Measurements from ENCODE around the gene GPR4. TPM values are rescaled to one million over a fixed set of nuclear protein-coding genes. Genes with fewer than 3 reads are reported as not detected.

The GPR4 gene
- total RNA-seq, 1 donor from 2014 or later = not detected

GRCh38 chr19:45600340-45600885, 1.6 kb downstream of the GPR4 start:
- ATAC-seq (ENCODE audit: low read depth) = no peak
- H3K9me3 Mint-ChIP-seq = no peaks in the 10 kb centered on the region
- H3K36me3 Mint-ChIP-seq (ENCODE audit: low read depth) = no peaks in the 10 kb centered on the region
- no peak for DNase-seq
- H3K27ac Mint-ChIP-seq = no peak overlapping the region
- peaks cover 32% of the 10 kb centered on the region for H3K4me1 Mint-ChIP-seq
- no peak for TF ChIP-seq CTCF (IDR thresholded peaks at IDR 0.05)
- ChIA-PET POLR2A (no interaction called here), CTCF (no interaction called here)
- intact Hi-C loops (cut with micrococcal nuclease) = no loop called here
- H3K4me3 Mint-ChIP-seq = no peak overlapping the region
- peaks cover 68% of the 10 kb centered on the region for H3K27me3 Mint-ChIP-seq

- POLR2A ChIA-PET = interaction anchor here (1.0 kb wide), 1 partner anchor 43 kb away, joined by 3 read pairs; no protein-coding TSS in a partner anchor
- CTCF ChIA-PET = interaction anchor here (1.0 to 1.4 kb wide), 2 partner anchors 42 to 43 kb away, joined by 4 to 7 read pairs; no protein-coding TSS in a partner anchor
- TF ChIP-seq CTCF (IDR thresholded peaks at IDR 0.05) = no peak
- Mint-ChIP-seq H3K27me3 (peaks cover 72% of the 10 kb centered on the region), H3K4me1 (peaks cover 32% of the 10 kb centered on the region), H3K27ac (no peak overlapping the region), H3K36me3 (ENCODE audit: low read depth) (no peaks in the 10 kb centered on the region), H3K9me3 (no peaks in the 10 kb centered on the region), H3K4me3 (no peak overlapping the region)
- DNase-seq (no peak), ATAC-seq (ENCODE audit: low read depth) (no peak)
- intact Hi-C loops (cut with micrococcal nuclease) = no loop called here
These were observed 2.7 kb downstream of the GPR4 start for GRCh38 chr19:45599286-45599685.

GRCh38 chr19:45598267-45599001, 3.6 kb downstream of the GPR4 start:
- H3K4me3 Mint-ChIP-seq = peak overlapping the region; percentile 45
- no peak overlapping the region for H3K27ac Mint-ChIP-seq

GRCh38 chr19:45597425-45598111, 4.4 kb downstream of the GPR4 start:
- no peaks in the 10 kb centered on the region for H3K36me3 Mint-ChIP-seq (ENCODE audit: low read depth)
- TF ChIP-seq CTCF (IDR thresholded peaks at IDR 0.05) = no peak
- no peak for ATAC-seq (ENCODE audit: low read depth)
- ChIA-PET CTCF (no interaction called here), POLR2A (no interaction called here)
- peaks cover 31% of the 10 kb centered on the region for H3K4me1 Mint-ChIP-seq
- H3K9me3 Mint-ChIP-seq = no peaks in the 10 kb centered on the region
- intact Hi-C loops (cut with micrococcal nuclease) = no loop called here
- H3K27ac Mint-ChIP-seq = no peak overlapping the region
- H3K4me3 Mint-ChIP-seq = no peak overlapping the region
- no peak for DNase-seq
- peaks cover 68% of the 10 kb centered on the region for H3K27me3 Mint-ChIP-seq

More at GRCh38 chr19:45598267-45599001, 3.6 kb downstream of the GPR4 start:
- Mint-ChIP-seq H3K9me3 (no peaks in the 10 kb centered on the region), H3K4me1 (peaks cover 32% of the 10 kb centered on the region), H3K36me3 (ENCODE audit: low read depth) (no peaks in the 10 kb centered on the region), H3K27me3 (peaks cover 74% of the 10 kb centered on the region)
- TF ChIP-seq CTCF (IDR thresholded peaks at IDR 0.05) = no peak
- DNase-seq (no peak), ATAC-seq (ENCODE audit: low read depth) (no peak)
- intact Hi-C loops (cut with micrococcal nuclease) = no loop called here
- POLR2A ChIA-PET = interaction anchor here (1.0 kb wide), 1 partner anchor 44 kb away, joined by 3 read pairs; no protein-coding TSS in a partner anchor
- CTCF ChIA-PET = interaction anchor here (1.0 to 1.4 kb wide), 2 partner anchors 43 to 44 kb away, joined by 4 to 7 read pairs; no protein-coding TSS in a partner anchor

- Mint-ChIP-seq H3K27me3 (peaks cover 62% of the 10 kb centered on the region), H3K9me3 (no peaks in the 10 kb centered on the region), H3K27ac (no peak overlapping the region), H3K36me3 (ENCODE audit: low read depth) (no peaks in the 10 kb centered on the region), H3K4me3 (no peak overlapping the region), H3K4me1 (peaks cover 26% of the 10 kb centered on the region)
- CTCF ChIA-PET = no interaction called here
- POLR2A ChIA-PET = interaction anchor here (1.3 kb wide), 1 partner anchor 12 kb away, joined by 4 read pairs; the partner anchor contains the start of gene OPA3
- ATAC-seq (ENCODE audit: low read depth) = no peak
- no peak for DNase-seq
- no peak for TF ChIP-seq CTCF (IDR thresholded peaks at IDR 0.05)
- intact Hi-C loops (cut with micrococcal nuclease) = no loop called here
These were observed 6.2 kb downstream of the GPR4 start for GRCh38 chr19:45595814-45596213.

All from activated B cell treated with CpG ODN at 0.5 μM for 24 hours (primary cell).